Smooth muscle cell (in vitro differentiated cells): Measurements from ENCODE around the gene MAST4. TPM values are rescaled to one million over a fixed set of nuclear protein-coding genes. Genes with fewer than 3 reads are reported as not detected.

Source experiments
- DNase-seq: peaks from one replicate; lab custom pipeline; 2025; ENCODE audit not compliant: unreplicated experiment; lab: John Stamatoyannopoulos, UW
- H2AFZ ChIP-seq: fragments of 200-600 bp; sonication (generic); 2 replicates; pipeline ENCODE4 v1.6.0; 2016; ENCODE audit warnings: antibody characterized with exemption, low read depth, mild to moderate bottlenecking
- H3F3A ChIP-seq: fragments of 200-600 bp; sonication (generic); 2 replicates; pipeline ENCODE4 v1.6.0; 2017; ENCODE audit warnings: antibody characterized with exemption, low read depth
- H3K27ac ChIP-seq: fragments of 200-600 bp; sonication (generic); 2 replicates; pipeline ENCODE4 v1.5.1; 2016; ENCODE audit warnings: low read depth, mild to moderate bottlenecking
- H3K27me3 ChIP-seq: fragments of 200-600 bp; sonication (generic); 2 replicates; pipeline ENCODE4 v1.6.1; 2016; ENCODE audit warnings: low read depth, mild to moderate bottlenecking
- H3K36me3 ChIP-seq: fragments of 200-600 bp; sonication (generic); 2 replicates; pipeline ENCODE4 v1.5.1; 2016; ENCODE audit warnings: low read depth
- H3K4me1 ChIP-seq: fragments of 200-600 bp; sonication (generic); 2 replicates; pipeline ENCODE4 v1.5.1; 2016; ENCODE audit warnings: low read depth
- H3K4me2 ChIP-seq: fragments of 200-600 bp; sonication (generic); 2 replicates; pipeline ENCODE4 v1.6.0; 2016; ENCODE audit warnings: mild to moderate bottlenecking
- H3K4me3 ChIP-seq: fragments of 200-600 bp; sonication (generic); 2 replicates; pipeline ENCODE4 v1.5.1; 2016; ENCODE audit warnings: mild to moderate bottlenecking
- H3K79me2 ChIP-seq: fragments of 200-600 bp; sonication (generic); 2 replicates; pipeline ENCODE4 v1.6.0; 2016; ENCODE audit warnings: low read depth, mild to moderate bottlenecking
- H3K9ac ChIP-seq: fragments of 200-600 bp; sonication (generic); 2 replicates; pipeline ENCODE4 v1.6.0; 2016; ENCODE audit warnings: low read depth
- H3K9me3 ChIP-seq: fragments of 200-600 bp; sonication (generic); replicated peaks from 2 replicates; pipeline ENCODE4 v1.5.1; 2016; ENCODE audit warnings: low read depth
- H4K20me1 ChIP-seq: fragments of 200-600 bp; sonication (generic); 2 replicates; pipeline ENCODE4 v1.6.0; 2016; ENCODE audit warnings: low read depth
- WGBS: methylation state at CpG from one replicate; pipeline ENCODE4 v1.1.7; 2016; ENCODE audit warnings: low lambda C conversion rate; 5-methylcytosine and 5-hydroxymethylcytosine counted together
- polyA plus RNA-seq: library from polyadenylated mRNA; unstranded; fragments of >200 nt; fragmentation: Nextera tagmentation; extraction: Ambion mirVana; gene quantifications from 2 replicates; pipeline ENCODE4 v1.2.1, GENCODE V29; 2016
- total RNA-seq: library from RNA; depleted of rRNA; stranded (reverse); fragments of >200 nt; gene quantifications from 2 replicates; pipeline ENCODE4 v1.2.3, GENCODE V29; 2014
- TF ChIP-seq, protein P1 (sequence below): fragments of 200-600 bp; sonication (generic); IDR thresholded peaks from 2 replicates; pipeline ENCODE4 v1.5.1; 2017; ENCODE audit warnings: borderline replicate concordance, mild to moderate bottlenecking, antibody characterized with exemption; ENCODE audit not compliant: insufficient read depth, poor library complexity, severe bottlenecking

Gene MAST4
- total and polyA plus RNA-seq, 2 experiments from 2014 or later: 6.3 to 24.0 TPM

DNA sequence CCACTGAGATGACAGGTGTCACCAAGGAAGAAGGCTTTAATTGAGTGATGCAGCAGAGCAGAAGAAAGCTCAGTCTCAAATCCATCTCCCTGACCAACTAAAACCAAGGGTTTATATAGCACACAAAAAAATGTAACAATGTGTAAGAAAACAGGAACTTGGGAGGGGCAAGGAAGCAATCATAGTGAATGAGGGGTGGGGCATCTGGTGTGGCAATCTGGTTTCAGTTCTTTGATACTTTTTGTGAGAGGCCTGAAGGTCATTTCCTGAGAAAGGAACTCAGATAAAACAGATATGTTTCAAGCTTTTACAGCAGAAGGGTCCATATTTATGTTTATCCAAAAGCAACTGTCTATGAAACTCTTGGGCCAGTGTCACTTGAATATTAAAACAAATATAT, 580.7 kb downstream of the MAST4 start:
- Histone ChIP-seq H3K9ac (no peak overlapping the region), H3K79me2 (no peaks in the 10 kb centered on the region), H4K20me1 (no peaks in the 10 kb centered on the region), H3K4me1 (peaks cover 4% of the 10 kb centered on the region), H3K27me3 (no peaks in the 10 kb centered on the region), H3K4me2 (no peak overlapping the region), H3F3A (no peaks in the 10 kb centered on the region), H3K36me3 (no peaks in the 10 kb centered on the region), H3K9me3 (no peaks in the 10 kb centered on the region), H3K4me3 (no peak overlapping the region), H3K27ac (no peak overlapping the region), H2AFZ (no peak overlapping the region)
- TF ChIP-seq, protein P1, sequence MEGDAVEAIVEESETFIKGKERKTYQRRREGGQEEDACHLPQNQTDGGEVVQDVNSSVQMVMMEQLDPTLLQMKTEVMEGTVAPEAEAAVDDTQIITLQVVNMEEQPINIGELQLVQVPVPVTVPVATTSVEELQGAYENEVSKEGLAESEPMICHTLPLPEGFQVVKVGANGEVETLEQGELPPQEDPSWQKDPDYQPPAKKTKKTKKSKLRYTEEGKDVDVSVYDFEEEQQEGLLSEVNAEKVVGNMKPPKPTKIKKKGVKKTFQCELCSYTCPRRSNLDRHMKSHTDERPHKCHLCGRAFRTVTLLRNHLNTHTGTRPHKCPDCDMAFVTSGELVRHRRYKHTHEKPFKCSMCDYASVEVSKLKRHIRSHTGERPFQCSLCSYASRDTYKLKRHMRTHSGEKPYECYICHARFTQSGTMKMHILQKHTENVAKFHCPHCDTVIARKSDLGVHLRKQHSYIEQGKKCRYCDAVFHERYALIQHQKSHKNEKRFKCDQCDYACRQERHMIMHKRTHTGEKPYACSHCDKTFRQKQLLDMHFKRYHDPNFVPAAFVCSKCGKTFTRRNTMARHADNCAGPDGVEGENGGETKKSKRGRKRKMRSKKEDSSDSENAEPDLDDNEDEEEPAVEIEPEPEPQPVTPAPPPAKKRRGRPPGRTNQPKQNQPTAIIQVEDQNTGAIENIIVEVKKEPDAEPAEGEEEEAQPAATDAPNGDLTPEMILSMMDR: no peak
- DNase-seq: no peak

DNA sequence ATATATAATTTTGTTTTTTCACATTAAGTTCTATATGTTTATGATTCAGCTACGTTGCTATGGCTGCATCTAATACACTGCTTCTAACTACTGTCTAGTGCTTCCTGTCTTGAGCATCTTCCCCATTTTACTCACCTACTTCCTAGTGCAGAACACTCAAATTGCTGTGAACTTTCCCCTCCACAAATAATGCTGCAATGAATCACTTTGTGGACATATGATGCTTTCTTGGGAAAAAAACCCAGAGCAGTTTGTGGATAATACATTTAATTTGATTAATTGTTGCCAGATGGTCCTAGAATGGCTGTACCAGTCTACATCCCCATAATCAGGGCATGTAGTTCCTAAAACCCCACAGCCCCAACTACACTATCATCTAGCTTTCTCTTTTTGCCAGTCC, 581.9 kb downstream of the MAST4 start:
- no peaks in the 10 kb centered on the region for H3K79me2 ChIP-seq
- H3K9me3 ChIP-seq: no peaks in the 10 kb centered on the region
- WGBS: 83% methylated on average over 1 of the region's 1 CpG
- H3K4me2 ChIP-seq: no peak overlapping the region
- H3K27ac ChIP-seq: no peak overlapping the region
- H3K36me3 ChIP-seq: no peaks in the 10 kb centered on the region
- H2AFZ ChIP-seq: no peak overlapping the region
- no peak overlapping the region for H3K9ac ChIP-seq
- no peak for DNase-seq
- no peaks in the 10 kb centered on the region for H4K20me1 ChIP-seq
- no peaks in the 10 kb centered on the region for H3K27me3 ChIP-seq
- peaks cover 4% of the 10 kb centered on the region for H3F3A ChIP-seq
- H3K4me3 ChIP-seq: no peak overlapping the region
- peaks cover 7% of the 10 kb centered on the region for H3K4me1 ChIP-seq
- TF ChIP-seq, protein P1: no peak

DNA sequence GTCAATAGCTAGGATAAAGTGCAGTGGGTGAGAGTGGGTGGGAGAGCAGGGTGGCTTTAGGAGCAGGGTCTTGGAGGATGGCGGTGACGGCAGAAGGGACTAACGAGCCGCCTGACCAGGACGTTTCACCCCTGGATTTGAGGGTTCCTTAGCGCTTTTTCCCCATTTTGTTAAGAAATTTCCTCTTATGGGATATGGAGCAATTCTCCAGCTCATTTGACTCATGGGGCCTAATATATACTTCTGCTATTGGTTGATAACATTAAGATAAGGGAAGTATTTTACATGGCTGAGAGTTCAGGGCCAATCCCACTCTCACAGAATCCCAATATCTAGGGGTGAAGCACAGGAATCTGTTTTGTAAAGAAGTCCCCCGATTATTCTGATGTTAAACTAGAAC, 582.8 kb downstream of the MAST4 start:
- Histone ChIP-seq H3K4me2 (no peak overlapping the region), H3K4me1 (peaks cover 7% of the 10 kb centered on the region), H4K20me1 (no peaks in the 10 kb centered on the region), H3K9ac (no peak overlapping the region), H3K27me3 (no peaks in the 10 kb centered on the region), H3K36me3 (no peaks in the 10 kb centered on the region), H3K4me3 (no peak overlapping the region), H3F3A (peaks cover 5% of the 10 kb centered on the region), H3K27ac (no peak overlapping the region), H3K9me3 (no peaks in the 10 kb centered on the region), H2AFZ (no peak overlapping the region), H3K79me2 (no peaks in the 10 kb centered on the region)
- 95% methylated on average over 7 of the region's 7 CpGs for WGBS
- TF ChIP-seq, protein P1: no peak
- DNase-seq: no peak

DNA sequence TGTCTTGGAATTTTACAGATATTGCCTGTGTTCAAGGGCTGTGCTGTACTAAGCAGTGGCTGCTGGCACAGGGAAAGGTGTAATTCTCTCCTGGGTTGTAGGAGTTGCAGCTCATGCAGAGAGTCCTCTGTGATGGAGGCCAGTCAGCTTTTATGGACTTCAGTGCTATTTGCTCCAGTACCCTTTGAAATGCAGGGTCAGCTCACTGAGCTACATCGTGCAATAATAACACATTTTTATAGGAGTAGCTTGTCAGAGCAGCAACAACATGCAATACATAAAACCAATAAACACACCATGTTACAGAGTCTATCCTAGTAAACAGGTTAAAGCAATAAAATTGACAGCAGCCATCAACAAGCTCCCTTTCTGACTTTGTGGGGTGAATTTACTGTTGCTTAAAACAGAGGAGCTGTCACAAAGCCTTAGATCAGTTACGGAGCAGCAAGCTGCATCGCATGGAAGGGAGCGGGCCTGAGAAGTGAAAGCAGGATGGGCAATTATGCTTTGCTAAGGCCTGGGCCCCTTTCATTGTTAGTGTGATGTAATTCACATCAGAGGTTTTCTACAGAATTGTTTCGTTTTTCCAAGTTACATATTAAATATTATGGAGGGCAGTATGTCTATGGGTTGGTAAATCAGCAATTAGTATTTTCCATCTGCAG, 583.6 kb downstream of the MAST4 start:
- no peak for DNase-seq
- H3K9ac ChIP-seq: no peak overlapping the region
- WGBS: 82% methylated on average over 5 of the region's 5 CpGs

More for the DNA sequence above, 583.6 kb downstream of the MAST4 start:
- Histone ChIP-seq H3K36me3 (no peaks in the 10 kb centered on the region), H3K9me3 (no peaks in the 10 kb centered on the region), H3K79me2 (no peaks in the 10 kb centered on the region), H3K4me2 (no peak overlapping the region), H3K27me3 (no peaks in the 10 kb centered on the region), H3F3A (peaks cover 5% of the 10 kb centered on the region), H4K20me1 (no peaks in the 10 kb centered on the region), H3K4me1 (peaks cover 7% of the 10 kb centered on the region), H3K4me3 (no peak overlapping the region), H2AFZ (no peak overlapping the region), H3K27ac (no peak overlapping the region)
- TF ChIP-seq, protein P1: no peak
